ENCODE data around the gene ZNF462.
"Not testable (repeated sequence)": the region's sequence is repeated elsewhere in the genome, so short reads cannot be mapped to it uniquely, and the experiment has no call there.

Gene ZNF462

DNA sequence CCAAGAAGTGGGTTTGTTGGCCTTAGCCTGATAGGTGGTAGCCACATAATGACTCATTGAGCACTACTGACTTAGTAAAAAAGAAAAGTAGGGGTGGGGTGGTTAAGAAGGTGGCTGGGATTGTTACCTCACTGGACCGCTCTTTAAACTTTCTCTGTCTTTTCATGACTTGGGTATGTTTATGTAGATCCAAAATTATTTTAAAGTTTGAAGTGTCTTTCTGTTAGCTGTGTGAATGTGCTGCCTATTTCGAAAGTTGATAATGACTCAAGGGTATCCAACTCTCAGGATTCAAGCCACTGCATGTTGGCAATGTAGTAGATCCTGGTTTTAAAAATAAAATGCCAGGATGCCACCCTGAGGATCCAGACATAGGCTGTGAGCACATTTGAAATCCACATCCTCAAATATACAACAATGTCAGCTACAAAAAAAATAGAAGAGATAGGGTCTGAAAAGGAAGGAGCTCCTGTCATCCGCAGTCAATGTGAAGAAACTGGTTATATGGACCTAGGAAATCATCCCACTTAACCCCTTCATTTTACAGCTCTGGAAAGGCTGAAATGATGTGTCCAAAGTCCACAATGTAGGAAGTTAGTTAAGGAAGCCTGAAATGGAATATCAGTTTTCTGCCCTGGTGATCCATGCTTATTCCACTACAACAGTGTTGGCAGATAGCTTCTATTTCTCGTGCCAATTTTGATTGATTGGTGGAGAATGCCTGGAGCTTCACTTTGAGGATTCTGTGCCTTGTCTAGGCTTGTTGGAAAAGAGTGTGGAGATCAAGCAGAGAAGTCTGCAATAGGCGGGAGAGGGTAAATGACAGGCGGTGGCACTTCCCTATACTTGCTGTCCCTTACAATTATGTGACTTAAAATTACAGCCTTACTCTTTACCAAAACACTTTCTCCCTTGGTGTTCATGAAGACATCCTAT lies 23.4 kb downstream of the ZNF462 start:
- TF ChIP-seq GATA1 (IDR thresholded peaks at IDR 0.05; ENCODE audit: low read depth, low read length) = no peak
- no peak for TF ChIP-seq POLR2A (IDR thresholded peaks at IDR 0.05; ENCODE audit: low read length)
- DNase-seq = no peak

DNA sequence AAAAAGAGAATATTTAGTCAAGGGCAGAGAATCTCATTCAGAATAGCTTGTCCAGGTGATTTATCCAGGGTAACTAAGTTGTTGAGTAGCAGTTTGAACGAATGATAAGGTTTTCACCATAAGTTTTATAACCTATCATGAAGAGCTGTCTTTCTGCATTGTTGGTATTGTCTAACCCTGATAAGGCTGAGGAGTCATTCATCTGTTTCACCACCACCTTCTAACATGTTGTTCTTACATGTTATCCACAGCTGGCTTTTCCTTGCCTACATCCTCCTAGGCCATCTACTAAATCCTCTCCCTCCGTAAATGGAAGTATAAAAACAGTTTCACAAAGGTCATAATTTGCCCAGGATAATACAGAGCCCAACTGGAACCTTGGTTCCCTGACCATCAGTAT lies 24.1 kb downstream of the ZNF462 start:
- TF ChIP-seq POLR2A (IDR thresholded peaks at IDR 0.05; ENCODE audit: low read length) (no peak), GATA1 (IDR thresholded peaks at IDR 0.05; ENCODE audit: low read depth, low read length) (no peak)

GRCh38 chr9:106889061-106889590 lies 26.2 kb downstream of the ZNF462 start:
- DNase-seq = no peak
- no peak for TF ChIP-seq POLR2A (IDR thresholded peaks at IDR 0.05; ENCODE audit: low read length)
- no peak for TF ChIP-seq GATA1 (IDR thresholded peaks at IDR 0.05; ENCODE audit: low read depth, low read length)

More for the DNA sequence above, 24.1 kb downstream of the ZNF462 start:
- no peak for DNase-seq

DNA sequence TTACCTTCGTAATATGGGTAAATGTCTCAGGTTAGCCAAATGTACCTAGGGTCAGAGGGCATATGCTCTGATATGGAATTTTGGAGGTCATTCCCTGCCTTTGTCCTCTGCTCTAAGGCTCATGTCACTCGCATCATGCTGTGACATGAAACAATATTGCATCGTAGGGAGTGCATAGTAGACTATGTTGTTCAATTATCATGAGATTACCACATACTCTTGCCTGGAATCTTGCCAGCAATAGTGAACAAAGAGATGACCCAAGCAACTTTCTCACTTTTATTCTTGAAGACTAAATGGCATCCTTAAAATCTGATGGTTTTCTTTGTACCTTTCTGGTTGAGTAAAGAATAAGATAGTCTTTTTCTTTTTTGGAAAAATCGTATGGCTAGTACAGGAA lies 27.6 kb downstream of the ZNF462 start:
- peak in 1 of 2 experiments; percentile 4 for DNase-seq
- TF ChIP-seq GATA1 (IDR thresholded peaks at IDR 0.05; ENCODE audit: low read depth, low read length) (no peak), POLR2A (IDR thresholded peaks at IDR 0.05; ENCODE audit: low read length) (no peak)

- no peak for DNase-seq
- TF ChIP-seq GATA1 (IDR thresholded peaks at IDR 0.05; ENCODE audit: low read depth, low read length) (no peak), POLR2A (IDR thresholded peaks at IDR 0.05; ENCODE audit: low read length) (no peak)
Measured at GRCh38 chr9:106891286-106891685, 28.3 kb downstream of the ZNF462 start.

DNA sequence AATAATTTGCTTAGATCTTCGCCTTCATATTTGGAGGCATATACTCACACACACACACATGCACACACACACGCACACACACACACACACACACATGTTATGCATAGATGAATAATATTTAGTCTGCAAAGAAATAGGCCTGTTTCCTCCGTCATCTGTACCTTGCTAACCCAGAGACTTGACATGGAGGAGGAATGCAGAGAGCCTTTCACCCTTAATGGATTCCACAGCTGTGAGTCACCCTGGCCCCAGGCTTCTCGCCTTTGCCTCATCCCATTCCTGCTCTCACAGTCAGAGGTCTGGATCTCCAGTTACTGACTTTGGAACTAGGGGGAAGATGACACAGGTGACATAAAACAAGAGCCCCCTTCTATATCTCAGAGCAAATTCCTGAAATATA lies 29.7 kb downstream of the ZNF462 start:
- TF ChIP-seq GATA1 (IDR thresholded peaks at IDR 0.05; ENCODE audit: low read depth, low read length) = no peak
- no peak for TF ChIP-seq POLR2A (IDR thresholded peaks at IDR 0.05; ENCODE audit: low read length)
- DNase-seq = no peak

- no peak for DNase-seq
- no peak for TF ChIP-seq GATA1 (IDR thresholded peaks at IDR 0.05; ENCODE audit: low read depth, low read length)
- no peak for TF ChIP-seq POLR2A (IDR thresholded peaks at IDR 0.05; ENCODE audit: low read length)
Measured at GRCh38 chr9:106893088-106893487, 30.1 kb downstream of the ZNF462 start.

- DNase-seq = no peak
- TF ChIP-seq POLR2A (IDR thresholded peaks at IDR 0.05; ENCODE audit: low read length) (no peak), GATA1 (IDR thresholded peaks at IDR 0.05; ENCODE audit: low read depth, low read length) (no peak)
Measured at GRCh38 chr9:106896695-106897094, 33.7 kb downstream of the ZNF462 start.

DNA sequence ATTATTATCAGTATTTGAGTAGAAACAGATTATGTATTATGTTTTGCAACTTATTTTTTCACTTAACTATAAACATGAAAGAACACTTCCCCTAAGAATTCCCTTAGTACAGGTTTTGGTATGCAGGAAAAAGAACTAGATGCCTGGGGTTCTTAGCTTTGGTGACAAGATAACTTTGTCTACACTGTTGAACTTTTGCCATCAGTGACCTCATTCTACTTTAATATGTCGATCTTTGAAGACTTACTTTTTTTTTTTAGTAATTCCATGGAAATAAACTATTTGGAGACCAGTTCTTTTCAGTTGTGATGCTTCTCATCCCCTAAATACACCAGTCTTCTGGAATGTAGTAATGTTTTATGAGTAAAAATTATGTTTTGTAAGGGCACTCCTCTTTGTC lies 34.3 kb downstream of the ZNF462 start:
- no peak for DNase-seq
- no peak for TF ChIP-seq POLR2A (IDR thresholded peaks at IDR 0.05; ENCODE audit: low read length)
- no peak for TF ChIP-seq GATA1 (IDR thresholded peaks at IDR 0.05; ENCODE audit: low read depth, low read length)

GRCh38 chr9:106897751-106898150 lies 34.8 kb downstream of the ZNF462 start:
- no peak for DNase-seq
- TF ChIP-seq POLR2A (IDR thresholded peaks at IDR 0.05; ENCODE audit: low read length) = no peak
- TF ChIP-seq GATA1 (IDR thresholded peaks at IDR 0.05; ENCODE audit: low read depth, low read length) = no peak

DNA sequence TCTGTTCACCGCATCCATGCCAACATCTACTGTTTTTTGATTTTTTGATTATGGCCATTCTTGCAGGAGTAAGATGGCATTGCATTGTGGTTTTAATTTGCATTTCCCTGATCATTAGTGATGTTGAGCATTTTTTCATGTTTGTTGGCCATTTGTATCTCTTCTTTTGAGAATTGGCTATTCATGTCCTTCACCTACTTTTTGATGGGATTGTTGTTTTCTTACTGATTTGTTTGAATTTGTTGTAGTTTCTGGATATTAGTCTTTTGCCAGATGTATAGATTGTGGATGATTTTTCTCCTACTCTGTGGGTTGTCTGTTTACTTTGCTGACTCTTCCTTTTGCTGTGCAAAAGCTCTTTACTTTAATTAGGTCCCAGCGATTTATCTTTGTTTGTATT lies 37.6 kb downstream of the ZNF462 start:
- DNase-seq = not testable (repeated sequence)

- TF ChIP-seq GATA1 (IDR thresholded peaks at IDR 0.05; ENCODE audit: low read depth, low read length) (no peak), POLR2A (IDR thresholded peaks at IDR 0.05; ENCODE audit: low read length) (no peak)
- DNase-seq = no peak
Measured at GRCh38 chr9:106906129-106906528, 43.2 kb downstream of the ZNF462 start.

GRCh38 chr9:106911951-106912350 lies 49.0 kb downstream of the ZNF462 start:
- DNase-seq = no peak
- TF ChIP-seq POLR2A (IDR thresholded peaks at IDR 0.05; ENCODE audit: low read length) (no peak), GATA1 (IDR thresholded peaks at IDR 0.05; ENCODE audit: low read depth, low read length) (no peak)

- TF ChIP-seq GATA1 (IDR thresholded peaks at IDR 0.05; ENCODE audit: low read depth, low read length) (no peak), POLR2A (IDR thresholded peaks at IDR 0.05; ENCODE audit: low read length) (no peak)
- no peak for DNase-seq
Measured at GRCh38 chr9:106913276-106913675, 50.3 kb downstream of the ZNF462 start.

DNA sequence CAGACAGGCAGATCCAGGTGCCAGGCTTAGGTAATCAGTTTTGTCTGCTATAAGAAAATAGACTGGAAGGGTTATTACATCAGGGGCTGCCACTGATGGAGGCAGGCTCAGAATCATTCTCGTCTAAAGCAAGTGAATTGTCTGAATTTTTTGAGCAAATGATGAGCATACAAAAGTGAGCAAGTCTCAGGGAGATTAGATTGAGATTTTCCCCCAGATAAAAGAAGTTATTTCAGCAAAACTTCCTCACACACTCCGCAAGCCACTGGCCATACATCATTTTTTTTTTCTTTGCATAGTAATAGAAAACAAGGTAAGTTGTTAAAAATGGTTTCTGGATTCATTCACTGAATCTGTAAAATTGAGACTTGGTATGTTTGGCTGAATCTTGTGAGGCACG lies 52.9 kb downstream of the ZNF462 start:
- no peak for TF ChIP-seq GATA1 (IDR thresholded peaks at IDR 0.05; ENCODE audit: low read depth, low read length)
- no peak for TF ChIP-seq POLR2A (IDR thresholded peaks at IDR 0.05; ENCODE audit: low read length)
- DNase-seq = no peak

Data from erythroblast (primary cell).